Chondrocyte (in vitro differentiated cells): ENCODE data around the gene BANP. TPM values are rescaled to one million over a fixed set of nuclear protein-coding genes. Genes with fewer than 3 reads are reported as not detected.

Source experiments
- DNase-seq: peaks from one replicate; pipeline ENCODE4 v3.0.0; 2021; ENCODE audit warnings: mixed read lengths, low spot score
- H3K27ac Mint-ChIP-seq: one replicate; pipeline ENCODE4 v1.8.0; 2021; ENCODE audit warnings: mild to moderate bottlenecking, moderate library complexity, mixed read lengths; ENCODE audit not compliant: unreplicated experiment
- H3K27me3 Mint-ChIP-seq: 2 replicates; pipeline ENCODE4 v1.8.0; 2021; ENCODE audit warnings: low read depth, mixed read lengths
- H3K36me3 Mint-ChIP-seq: 2 replicates; pipeline ENCODE4 v1.8.0; 2021; ENCODE audit warnings: low read depth, mixed read lengths
- H3K4me1 Mint-ChIP-seq: 2 replicates; pipeline ENCODE4 v1.8.0; 2021; ENCODE audit warnings: low read depth, mild to moderate bottlenecking, mixed read lengths
- H3K4me3 Mint-ChIP-seq: one replicate; pipeline ENCODE4 v1.8.0; 2021; ENCODE audit warnings: mild to moderate bottlenecking, moderate library complexity, mixed read lengths; ENCODE audit not compliant: unreplicated experiment
- H3K9me3 Mint-ChIP-seq: 2 replicates; pipeline ENCODE4 v1.8.0; 2021; ENCODE audit warnings: low read depth, mixed read lengths
- CTCF ChIP-seq: fragments of 200-600 bp; sonication (generic); IDR thresholded peaks from 2 replicates; pipeline ENCODE4 v1.5.0; 2021; ENCODE audit warnings: antibody characterized with exemption, mild to moderate bottlenecking, moderate library complexity
- total RNA-seq: library from RNA; stranded (reverse); gene quantifications from 3 replicates; pipeline ENCODE4 v1.2.1, GENCODE V29; 2021

Gene BANP
- total RNA-seq, 1 donor from 2014 or later = 15.0 TPM

GRCh38 chr16:87947356-87948118, 3.7 kb upstream of the BANP start:
- no peak for TF ChIP-seq CTCF
- DNase-seq = no peak
- H3K9me3 Mint-ChIP-seq = no peaks in the 10 kb centered on the region
- H3K27me3 Mint-ChIP-seq = no peaks in the 10 kb centered on the region
- H3K36me3 Mint-ChIP-seq = no peaks in the 10 kb centered on the region
- peaks cover 13% of the 10 kb centered on the region for H3K4me1 Mint-ChIP-seq
- H3K4me3 Mint-ChIP-seq = no peak overlapping the region
- H3K27ac Mint-ChIP-seq = no peak overlapping the region

GRCh38 chr16:87948119-87948545, 3.1 kb upstream of the BANP start:
- H3K4me3 Mint-ChIP-seq = no peak overlapping the region
- DNase-seq = no peak
- no peak overlapping the region for H3K27ac Mint-ChIP-seq
- H3K36me3 Mint-ChIP-seq = no peaks in the 10 kb centered on the region
- no peaks in the 10 kb centered on the region for H3K27me3 Mint-ChIP-seq
- H3K9me3 Mint-ChIP-seq = no peaks in the 10 kb centered on the region
- peaks cover 18% of the 10 kb centered on the region for H3K4me1 Mint-ChIP-seq
- no peak for TF ChIP-seq CTCF

- Mint-ChIP-seq H3K4me3 (no peak overlapping the region), H3K36me3 (peaks cover 3% of the 10 kb centered on the region), H3K27me3 (no peaks in the 10 kb centered on the region), H3K27ac (no peak overlapping the region), H3K9me3 (no peaks in the 10 kb centered on the region), H3K4me1 (peaks cover 24% of the 10 kb centered on the region)
- no peak for TF ChIP-seq CTCF
- no peak for DNase-seq
Observed at GRCh38 chr16:87948735-87949070, 2.5 kb upstream of the BANP start.

- Mint-ChIP-seq H3K4me3 (no peak overlapping the region), H3K27me3 (no peaks in the 10 kb centered on the region), H3K4me1 (peaks cover 29% of the 10 kb centered on the region), H3K9me3 (no peaks in the 10 kb centered on the region), H3K27ac (no peak overlapping the region), H3K36me3 (peaks cover 4% of the 10 kb centered on the region)
- no peak for TF ChIP-seq CTCF
- DNase-seq = no peak
Observed at GRCh38 chr16:87949071-87949744, 2.0 kb upstream of the BANP start.

- peak overlapping the region; percentile 81 for H3K4me3 Mint-ChIP-seq
- H3K4me1 Mint-ChIP-seq = peaks cover 46% of the 10 kb centered on the region
- peak; percentile 67 for TF ChIP-seq CTCF
- peaks cover 7% of the 10 kb centered on the region for H3K36me3 Mint-ChIP-seq
- H3K9me3 Mint-ChIP-seq = no peaks in the 10 kb centered on the region
- DNase-seq = no peak
- H3K27ac Mint-ChIP-seq = peak overlapping the region; percentile 65
- no peaks in the 10 kb centered on the region for H3K27me3 Mint-ChIP-seq
Observed at GRCh38 chr16:87951552-87952538, 611 bp downstream of the BANP start.
